Measurements from ENCODE around the gene CFAP43. TPM values are rescaled to one million over a fixed set of nuclear protein-coding genes. Genes with fewer than 3 reads are reported as not detected.
A peak's percentile ranks its signal among the peaks of the same experiment; 100 is the strongest.
"Not testable (repeated sequence)": the region's sequence is repeated elsewhere in the genome, so short reads cannot be mapped to it uniquely, and the experiment has no call there.

The CFAP43 gene
- total RNA-seq, 1 experiment from 2014 or later: not detected

GRCh38 chr10:104230490-104230889 lies 1.7 kb downstream of the CFAP43 start:
- no peak for DNase-seq (ENCODE audit: low read depth)

- DNase-seq (ENCODE audit: low read depth): no peak
Measured at GRCh38 chr10:104223304-104223703, 8.9 kb downstream of the CFAP43 start.

GRCh38 chr10:104220522-104220921 lies 11.6 kb downstream of the CFAP43 start:
- no peak for DNase-seq (ENCODE audit: low read depth)

GRCh38 chr10:104218751-104219150 lies 13.4 kb downstream of the CFAP43 start:
- no peak for DNase-seq (ENCODE audit: low read depth)

- DNase-seq (ENCODE audit: low read depth): no peak
Measured at GRCh38 chr10:104216631-104217030, 15.5 kb downstream of the CFAP43 start.

- DNase-seq (ENCODE audit: low read depth): peak; percentile 36
Measured at GRCh38 chr10:104209575-104210198, 22.5 kb downstream of the CFAP43 start.

GRCh38 chr10:104208730-104209129 lies 23.4 kb downstream of the CFAP43 start:
- no peak for DNase-seq (ENCODE audit: low read depth)

GRCh38 chr10:104202231-104202630 lies 29.9 kb downstream of the CFAP43 start:
- DNase-seq (ENCODE audit: low read depth): no peak

GRCh38 chr10:104201636-104202035 lies 30.5 kb downstream of the CFAP43 start:
- no peak for DNase-seq (ENCODE audit: low read depth)

GRCh38 chr10:104199567-104199966 lies 32.6 kb downstream of the CFAP43 start:
- no peak for DNase-seq (ENCODE audit: low read depth)

- DNase-seq (ENCODE audit: low read depth): no peak
Measured at GRCh38 chr10:104197364-104197763, 34.8 kb downstream of the CFAP43 start.

GRCh38 chr10:104195706-104196105 lies 36.5 kb downstream of the CFAP43 start:
- DNase-seq (ENCODE audit: low read depth): no peak

GRCh38 chr10:104193787-104194186 lies 38.4 kb downstream of the CFAP43 start:
- no peak for DNase-seq (ENCODE audit: low read depth)

GRCh38 chr10:104190695-104191094 lies 41.5 kb downstream of the CFAP43 start:
- DNase-seq (ENCODE audit: low read depth): no peak

GRCh38 chr10:104183682-104184081 lies 48.5 kb downstream of the CFAP43 start:
- no peak for DNase-seq (ENCODE audit: low read depth)

- not testable (repeated sequence) for DNase-seq (ENCODE audit: low read depth)
Measured at GRCh38 chr10:104174136-104174535, 58.0 kb downstream of the CFAP43 start.

GRCh38 chr10:104170610-104171254 lies 61.4 kb downstream of the CFAP43 start:
- no peak for DNase-seq (ENCODE audit: low read depth)

- no peak for DNase-seq (ENCODE audit: low read depth)
Measured at GRCh38 chr10:104155591-104155990, 76.6 kb downstream of the CFAP43 start.

- no peak for DNase-seq (ENCODE audit: low read depth)
Measured at GRCh38 chr10:104151737-104152136, 80.4 kb downstream of the CFAP43 start.

- DNase-seq (ENCODE audit: low read depth): peak; percentile 6
Measured at GRCh38 chr10:104150139-104150538, 82.0 kb downstream of the CFAP43 start.

GRCh38 chr10:104146882-104147281 lies 85.3 kb downstream of the CFAP43 start:
- DNase-seq (ENCODE audit: low read depth): no peak

GRCh38 chr10:104144931-104145330 lies 87.2 kb downstream of the CFAP43 start:
- no peak for DNase-seq (ENCODE audit: low read depth)

- no peak for DNase-seq (ENCODE audit: low read depth)
Measured at GRCh38 chr10:104143829-104144228, 88.3 kb downstream of the CFAP43 start.

Measured in HT1080 (cell line).